ENCODE results near the gene PAQR9. TPM values are rescaled to one million over a fixed set of nuclear protein-coding genes. Genes with fewer than 3 reads are reported as not detected.

PAQR9 gene
- total RNA-seq, 1 donor from 2014 or later = not detected

- TF ChIP-seq CTCF (IDR thresholded peaks at IDR 0.05; ENCODE audit: unreplicated experiment) = no peak
- no peak overlapping the region for H3K27ac Mint-ChIP-seq
- H3K27me3 Mint-ChIP-seq (ENCODE audit: low read depth) = peaks cover 5% of the 10 kb centered on the region
- H3K4me1 Mint-ChIP-seq = no peaks in the 10 kb centered on the region
- no peaks in the 10 kb centered on the region for H3K36me3 Mint-ChIP-seq
- H3K4me3 Mint-ChIP-seq = no peak overlapping the region
- no peak for DNase-seq (ENCODE audit: low spot score in 2 of 2, unreplicated experiment in 2 of 2)
- no peaks in the 10 kb centered on the region for H3K9me3 Mint-ChIP-seq
Measured at GRCh38 chr3:142987707-142988106, 24.2 kb upstream of the PAQR9 start.

- no peak overlapping the region for H3K27ac Mint-ChIP-seq
- no peaks in the 10 kb centered on the region for H3K9me3 Mint-ChIP-seq
- DNase-seq (ENCODE audit: low spot score in 2 of 2, unreplicated experiment in 2 of 2) = no peak
- H3K4me1 Mint-ChIP-seq = no peaks in the 10 kb centered on the region
- H3K36me3 Mint-ChIP-seq = no peaks in the 10 kb centered on the region
- peak; percentile 90 for TF ChIP-seq CTCF (IDR thresholded peaks at IDR 0.05; ENCODE audit: unreplicated experiment)
- H3K4me3 Mint-ChIP-seq = no peak overlapping the region
- peaks cover 5% of the 10 kb centered on the region for H3K27me3 Mint-ChIP-seq (ENCODE audit: low read depth)
Measured at GRCh38 chr3:142987080-142987700, 23.7 kb upstream of the PAQR9 start.

GRCh38 chr3:142984255-142984654, 20.8 kb upstream of the PAQR9 start:
- Mint-ChIP-seq H3K4me1 (no peaks in the 10 kb centered on the region), H3K9me3 (no peaks in the 10 kb centered on the region), H3K27ac (no peak overlapping the region), H3K27me3 (ENCODE audit: low read depth) (peaks cover 11% of the 10 kb centered on the region), H3K4me3 (no peak overlapping the region), H3K36me3 (no peaks in the 10 kb centered on the region)
- no peak for TF ChIP-seq CTCF (IDR thresholded peaks at IDR 0.05; ENCODE audit: unreplicated experiment)
- DNase-seq (ENCODE audit: low spot score in 2 of 2, unreplicated experiment in 2 of 2) = no peak

- Mint-ChIP-seq H3K9me3 (no peaks in the 10 kb centered on the region), H3K27me3 (ENCODE audit: low read depth) (peaks cover 11% of the 10 kb centered on the region), H3K4me3 (no peak overlapping the region), H3K4me1 (no peaks in the 10 kb centered on the region), H3K27ac (no peak overlapping the region), H3K36me3 (no peaks in the 10 kb centered on the region)
- DNase-seq (ENCODE audit: low spot score in 2 of 2, unreplicated experiment in 2 of 2) = no peak
- no peak for TF ChIP-seq CTCF (IDR thresholded peaks at IDR 0.05; ENCODE audit: unreplicated experiment)
Measured at GRCh38 chr3:142983318-142983717, 19.8 kb upstream of the PAQR9 start.

- no peaks in the 10 kb centered on the region for H3K9me3 Mint-ChIP-seq
- H3K27me3 Mint-ChIP-seq (ENCODE audit: low read depth) = peaks cover 11% of the 10 kb centered on the region
- H3K27ac Mint-ChIP-seq = no peak overlapping the region
- no peak for TF ChIP-seq CTCF (IDR thresholded peaks at IDR 0.05; ENCODE audit: unreplicated experiment)
- DNase-seq (ENCODE audit: low spot score in 2 of 2, unreplicated experiment in 2 of 2) = no peak
- H3K4me3 Mint-ChIP-seq = no peak overlapping the region
- no peaks in the 10 kb centered on the region for H3K36me3 Mint-ChIP-seq
- H3K4me1 Mint-ChIP-seq = no peaks in the 10 kb centered on the region
Measured at GRCh38 chr3:142982038-142982773, 18.7 kb upstream of the PAQR9 start.

Measured in mesothelial cell of epicardium (in vitro differentiated cells).